ENCODE measurements around the gene DGUOK.

- TF ChIP-seq, protein P1, sequence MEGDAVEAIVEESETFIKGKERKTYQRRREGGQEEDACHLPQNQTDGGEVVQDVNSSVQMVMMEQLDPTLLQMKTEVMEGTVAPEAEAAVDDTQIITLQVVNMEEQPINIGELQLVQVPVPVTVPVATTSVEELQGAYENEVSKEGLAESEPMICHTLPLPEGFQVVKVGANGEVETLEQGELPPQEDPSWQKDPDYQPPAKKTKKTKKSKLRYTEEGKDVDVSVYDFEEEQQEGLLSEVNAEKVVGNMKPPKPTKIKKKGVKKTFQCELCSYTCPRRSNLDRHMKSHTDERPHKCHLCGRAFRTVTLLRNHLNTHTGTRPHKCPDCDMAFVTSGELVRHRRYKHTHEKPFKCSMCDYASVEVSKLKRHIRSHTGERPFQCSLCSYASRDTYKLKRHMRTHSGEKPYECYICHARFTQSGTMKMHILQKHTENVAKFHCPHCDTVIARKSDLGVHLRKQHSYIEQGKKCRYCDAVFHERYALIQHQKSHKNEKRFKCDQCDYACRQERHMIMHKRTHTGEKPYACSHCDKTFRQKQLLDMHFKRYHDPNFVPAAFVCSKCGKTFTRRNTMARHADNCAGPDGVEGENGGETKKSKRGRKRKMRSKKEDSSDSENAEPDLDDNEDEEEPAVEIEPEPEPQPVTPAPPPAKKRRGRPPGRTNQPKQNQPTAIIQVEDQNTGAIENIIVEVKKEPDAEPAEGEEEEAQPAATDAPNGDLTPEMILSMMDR (IDR thresholded peaks at IDR 0.05): no peak
- TF ChIP-seq EP300 (IDR thresholded peaks at IDR 0.05) (no peak), POLR2AphosphoS5 (IDR thresholded peaks at IDR 0.05) (no peak)
Observed at GRCh38 chr2:73928963-73929347, 2.3 kb downstream of the DGUOK start.
